ENCODE data around the gene IPO13. TPM values are rescaled to one million over a fixed set of nuclear protein-coding genes. Genes with fewer than 3 reads are reported as not detected.
A peak's percentile ranks its signal among the peaks of the same experiment; 100 is the strongest.

IPO13 gene
- total and polyA plus RNA-seq, 4 donors, result 22.6 to 73.2 (median 52.8) TPM

GRCh38 chr1:43910343-43910742 lies 36.4 kb upstream of the IPO13 start:
- Histone ChIP-seq H3K9me3 (ENCODE audit: control insufficient read depth, insufficient read depth, low read length) (no peaks in the 10 kb centered on the region), H3K36me3 (ENCODE audit: control insufficient read depth, insufficient read depth, low read length) (peaks cover 12% of the 10 kb centered on the region), H3K4me1 (ENCODE audit: control insufficient read depth, insufficient read depth, low read length) (peaks cover 4% of the 10 kb centered on the region), H3K27me3 (ENCODE audit: control insufficient read depth, insufficient read depth, low read length) (no peaks in the 10 kb centered on the region), H3K27ac (ENCODE audit: low read depth, low read length) (no peak overlapping the region), H3K4me3 (ENCODE audit: low read depth, low read length) (no peak overlapping the region)
- DNase-seq (ENCODE audit: low read depth in 4 of 6, low spot score in 6 of 6), result no peak
- 100% methylated on average over 1 of the region's 1 CpG for WGBS (ENCODE audit: insufficient coverage)

DNA sequence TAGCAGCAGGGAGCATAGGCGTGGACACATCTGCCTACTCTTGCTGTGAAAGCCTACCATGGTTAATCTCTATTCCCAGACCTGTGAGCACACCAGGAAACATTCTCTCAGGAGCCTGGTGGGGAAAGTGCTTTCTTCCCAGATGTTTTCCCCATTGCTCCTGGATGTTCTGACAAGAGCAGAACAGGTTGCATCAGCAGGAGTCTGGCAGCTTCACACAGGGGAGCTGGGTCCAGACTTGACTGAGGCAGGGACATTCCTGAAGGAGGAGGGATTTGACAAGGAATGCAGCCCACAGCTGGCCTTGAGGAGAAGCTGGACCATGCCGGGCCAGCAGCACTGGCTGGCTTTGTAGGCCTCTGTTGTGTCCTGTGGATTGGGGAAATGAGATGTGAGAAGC lies 34.1 kb upstream of the IPO13 start:
- peaks cover 4% of the 10 kb centered on the region for H3K4me1 ChIP-seq (ENCODE audit: control insufficient read depth, insufficient read depth, low read length)
- WGBS (ENCODE audit: insufficient coverage), result 29% methylated on average over 1 of the region's 2 CpGs
- H3K27me3 ChIP-seq (ENCODE audit: control insufficient read depth, insufficient read depth, low read length), result no peaks in the 10 kb centered on the region
- H3K36me3 ChIP-seq (ENCODE audit: control insufficient read depth, insufficient read depth, low read length), result peaks cover 9% of the 10 kb centered on the region
- no peak overlapping the region for H3K27ac ChIP-seq (ENCODE audit: low read depth, low read length)
- no peak overlapping the region for H3K4me3 ChIP-seq (ENCODE audit: low read depth, low read length)
- DNase-seq (ENCODE audit: low read depth in 4 of 6, low spot score in 6 of 6), result peak in 2 of 6 donors; percentile 5 to 9
- H3K9me3 ChIP-seq (ENCODE audit: control insufficient read depth, insufficient read depth, low read length), result no peaks in the 10 kb centered on the region

- WGBS (ENCODE audit: insufficient coverage), result 83% methylated on average over 1 of the region's 7 CpGs
- no peaks in the 10 kb centered on the region for H3K27me3 ChIP-seq (ENCODE audit: control insufficient read depth, insufficient read depth, low read length)
- no peaks in the 10 kb centered on the region for H3K9me3 ChIP-seq (ENCODE audit: control insufficient read depth, insufficient read depth, low read length)
- H3K27ac ChIP-seq (ENCODE audit: low read depth, low read length), result no peak overlapping the region
- no peak overlapping the region for H3K4me3 ChIP-seq (ENCODE audit: low read depth, low read length)
- H3K4me1 ChIP-seq (ENCODE audit: control insufficient read depth, insufficient read depth, low read length), result peaks cover 4% of the 10 kb centered on the region
- H3K36me3 ChIP-seq (ENCODE audit: control insufficient read depth, insufficient read depth, low read length), result peaks cover 9% of the 10 kb centered on the region
- DNase-seq (ENCODE audit: low read depth in 4 of 6, low spot score in 6 of 6), result peak in 1 of 6 donors; percentile 18
Measured at GRCh38 chr1:43913051-43913501, 33.7 kb upstream of the IPO13 start.

DNA sequence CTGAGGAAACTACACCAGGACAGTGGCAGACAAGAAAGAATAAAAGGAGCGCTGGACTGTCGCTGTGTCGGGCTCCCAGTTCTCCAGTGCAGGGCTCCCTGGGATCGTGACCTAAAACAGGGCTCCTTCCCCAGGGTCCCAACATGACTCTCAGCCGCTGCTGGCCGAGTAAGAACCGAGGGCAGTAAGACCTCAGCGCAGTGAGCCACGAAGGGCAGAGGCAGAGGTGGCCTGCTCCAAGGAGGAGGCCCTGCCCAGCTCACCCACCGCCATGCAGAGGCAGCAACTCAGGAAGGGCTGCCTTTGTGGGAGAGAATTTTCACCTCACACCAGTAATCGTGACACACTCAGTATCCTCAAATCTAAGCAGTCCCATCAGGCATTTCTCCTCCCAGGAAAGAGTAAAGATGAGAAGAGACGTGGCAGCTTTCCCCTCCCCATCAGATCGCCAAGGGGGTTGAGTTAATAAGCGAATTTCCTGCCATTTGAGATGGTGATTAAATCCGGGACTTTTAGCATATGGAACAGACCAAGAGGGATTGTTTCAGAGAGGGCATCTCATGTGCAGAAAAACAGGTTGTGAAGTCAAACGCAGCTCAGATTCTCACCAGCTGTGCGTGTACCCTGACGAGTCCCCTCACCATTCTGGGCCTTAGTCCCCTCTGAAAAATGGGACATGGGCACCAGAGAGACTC lies 32.9 kb upstream of the IPO13 start:
- peaks cover 9% of the 10 kb centered on the region for H3K36me3 ChIP-seq (ENCODE audit: control insufficient read depth, insufficient read depth, low read length)
- peak in 1 of 6 donors; percentile 11 for DNase-seq (ENCODE audit: low read depth in 4 of 6, low spot score in 6 of 6)
- H3K27ac ChIP-seq (ENCODE audit: low read depth, low read length), result no peak overlapping the region
- 68% methylated on average over 13 of the region's 18 CpGs for WGBS (ENCODE audit: insufficient coverage)
- H3K4me1 ChIP-seq (ENCODE audit: control insufficient read depth, insufficient read depth, low read length), result peaks cover 4% of the 10 kb centered on the region
- H3K4me3 ChIP-seq (ENCODE audit: low read depth, low read length), result no peak overlapping the region
- H3K9me3 ChIP-seq (ENCODE audit: control insufficient read depth, insufficient read depth, low read length), result no peaks in the 10 kb centered on the region
- no peaks in the 10 kb centered on the region for H3K27me3 ChIP-seq (ENCODE audit: control insufficient read depth, insufficient read depth, low read length)

DNA sequence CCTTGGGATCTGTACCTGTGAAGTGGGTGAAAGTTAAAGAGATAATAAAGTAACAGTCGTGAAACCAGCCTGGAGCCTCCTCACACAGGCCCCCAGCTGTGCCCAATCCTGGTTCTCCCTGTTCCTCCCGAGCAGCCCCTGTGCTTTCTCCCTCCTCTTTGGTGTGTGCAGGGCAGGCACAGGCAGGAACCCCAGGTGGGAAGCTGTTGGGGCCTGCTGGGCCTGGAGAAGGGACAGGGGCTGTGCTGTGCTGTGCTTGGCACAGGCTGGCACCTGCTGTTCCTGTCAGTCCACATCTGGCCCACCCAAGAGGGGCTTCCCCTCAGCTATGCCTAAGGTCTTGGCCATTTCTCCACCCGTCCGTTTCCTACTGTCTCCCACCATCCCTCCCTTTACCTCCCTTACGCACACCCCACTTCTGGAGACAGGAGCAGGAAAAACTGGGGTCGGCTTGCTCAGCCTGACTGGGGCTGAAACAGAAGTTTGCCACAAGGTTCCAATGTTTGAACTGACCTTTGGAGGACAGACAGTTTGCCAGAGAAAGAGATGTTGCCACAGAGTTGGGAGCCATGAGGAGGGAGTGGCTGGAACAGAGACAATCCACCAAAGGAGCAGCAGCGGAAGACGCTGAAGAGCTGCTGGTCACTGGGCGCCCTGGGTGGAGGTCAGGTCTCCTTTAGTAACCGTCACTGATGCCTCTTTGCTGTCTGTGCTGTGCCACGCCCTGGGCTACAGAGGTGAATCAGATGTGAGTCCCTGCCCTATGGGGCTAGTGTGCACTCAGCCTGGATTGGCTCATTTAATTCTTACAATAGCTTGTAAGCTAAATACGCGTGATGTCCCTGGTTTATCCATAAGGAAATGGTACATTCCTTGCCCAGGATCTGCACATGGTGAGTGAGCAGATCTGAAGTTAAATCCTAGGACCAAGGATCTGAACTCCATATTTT lies 31.9 kb upstream of the IPO13 start:
- DNase-seq (ENCODE audit: low read depth in 4 of 6, low spot score in 6 of 6), result no peak
- Histone ChIP-seq H3K4me3 (ENCODE audit: low read depth, low read length) (no peak overlapping the region), H3K27me3 (ENCODE audit: control insufficient read depth, insufficient read depth, low read length) (no peaks in the 10 kb centered on the region), H3K9me3 (ENCODE audit: control insufficient read depth, insufficient read depth, low read length) (no peaks in the 10 kb centered on the region), H3K27ac (ENCODE audit: low read depth, low read length) (no peak overlapping the region), H3K4me1 (ENCODE audit: control insufficient read depth, insufficient read depth, low read length) (peaks cover 4% of the 10 kb centered on the region), H3K36me3 (ENCODE audit: control insufficient read depth, insufficient read depth, low read length) (peaks cover 10% of the 10 kb centered on the region)
- WGBS (ENCODE audit: insufficient coverage), result 82% methylated on average over 11 of the region's 13 CpGs

DNA sequence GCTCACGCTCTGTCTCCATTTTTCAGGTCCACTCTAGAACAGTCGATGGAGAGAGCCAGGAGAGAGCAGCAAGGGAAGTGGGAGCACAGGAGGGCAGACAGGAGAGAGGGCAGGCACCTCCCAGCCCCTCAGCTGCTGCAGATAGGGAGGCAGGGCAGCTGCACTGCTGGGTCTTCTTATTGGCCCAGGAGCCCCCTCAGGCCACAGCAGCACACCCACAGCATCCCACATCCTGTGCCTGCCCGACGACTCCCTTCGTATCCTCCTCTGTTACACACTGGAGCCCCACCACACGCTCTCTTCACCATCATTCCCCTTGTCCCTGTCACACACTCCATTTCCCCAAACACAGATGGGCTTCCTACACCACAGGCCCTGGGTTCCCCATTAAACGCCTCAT lies 26.8 kb upstream of the IPO13 start:
- Histone ChIP-seq H3K27ac (ENCODE audit: low read depth, low read length) (no peak overlapping the region), H3K4me1 (ENCODE audit: control insufficient read depth, insufficient read depth, low read length) (no peaks in the 10 kb centered on the region), H3K4me3 (ENCODE audit: low read depth, low read length) (no peak overlapping the region), H3K36me3 (ENCODE audit: control insufficient read depth, insufficient read depth, low read length) (peaks cover 30% of the 10 kb centered on the region), H3K9me3 (ENCODE audit: control insufficient read depth, insufficient read depth, low read length) (no peaks in the 10 kb centered on the region), H3K27me3 (ENCODE audit: control insufficient read depth, insufficient read depth, low read length) (no peaks in the 10 kb centered on the region)
- no peak for DNase-seq (ENCODE audit: low read depth in 4 of 6, low spot score in 6 of 6)
- 92% methylated on average over 7 of the region's 7 CpGs for WGBS (ENCODE audit: insufficient coverage)

GRCh38 chr1:43921022-43921421 lies 25.7 kb upstream of the IPO13 start:
- H3K36me3 ChIP-seq (ENCODE audit: control insufficient read depth, insufficient read depth, low read length), result peaks cover 33% of the 10 kb centered on the region
- H3K9me3 ChIP-seq (ENCODE audit: control insufficient read depth, insufficient read depth, low read length), result no peaks in the 10 kb centered on the region
- 87% methylated on average over 6 of the region's 6 CpGs for WGBS (ENCODE audit: insufficient coverage)
- H3K27me3 ChIP-seq (ENCODE audit: control insufficient read depth, insufficient read depth, low read length), result no peaks in the 10 kb centered on the region
- no peak overlapping the region for H3K27ac ChIP-seq (ENCODE audit: low read depth, low read length)
- no peak overlapping the region for H3K4me3 ChIP-seq (ENCODE audit: low read depth, low read length)
- no peak for DNase-seq (ENCODE audit: low read depth in 4 of 6, low spot score in 6 of 6)
- no peaks in the 10 kb centered on the region for H3K4me1 ChIP-seq (ENCODE audit: control insufficient read depth, insufficient read depth, low read length)

- Histone ChIP-seq H3K36me3 (ENCODE audit: control insufficient read depth, insufficient read depth, low read length) (peaks cover 35% of the 10 kb centered on the region), H3K4me3 (ENCODE audit: low read depth, low read length) (no peak overlapping the region), H3K9me3 (ENCODE audit: control insufficient read depth, insufficient read depth, low read length) (no peaks in the 10 kb centered on the region), H3K27me3 (ENCODE audit: control insufficient read depth, insufficient read depth, low read length) (no peaks in the 10 kb centered on the region), H3K27ac (ENCODE audit: low read depth, low read length) (no peak overlapping the region), H3K4me1 (ENCODE audit: control insufficient read depth, insufficient read depth, low read length) (no peaks in the 10 kb centered on the region)
- no peak for DNase-seq (ENCODE audit: low read depth in 4 of 6, low spot score in 6 of 6)
- 84% methylated on average over 4 of the region's 4 CpGs for WGBS (ENCODE audit: insufficient coverage)
Measured at GRCh38 chr1:43924516-43924915, 22.2 kb upstream of the IPO13 start.

DNA sequence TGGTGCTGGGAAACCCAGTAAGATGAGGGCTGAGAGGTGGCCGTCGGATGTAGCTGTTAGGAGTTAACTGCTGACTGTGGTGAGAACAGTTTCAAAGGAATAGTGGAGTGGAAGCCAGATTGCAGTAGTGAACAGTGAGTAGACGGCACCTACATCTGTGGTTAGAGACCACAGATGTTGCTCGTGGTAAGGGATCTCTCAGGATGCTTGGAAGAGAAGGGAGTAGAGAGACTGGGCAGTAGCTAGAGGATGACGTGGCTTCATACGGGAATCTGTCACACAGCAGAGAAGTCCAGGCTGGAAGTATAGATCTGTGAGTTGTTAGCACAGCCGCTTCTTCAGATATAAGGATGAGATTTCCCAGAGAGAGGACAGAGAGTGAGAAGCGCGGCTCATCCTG lies 20.9 kb upstream of the IPO13 start:
- H3K27ac ChIP-seq (ENCODE audit: low read depth, low read length), result no peak overlapping the region
- no peak overlapping the region for H3K4me3 ChIP-seq (ENCODE audit: low read depth, low read length)
- no peaks in the 10 kb centered on the region for H3K4me1 ChIP-seq (ENCODE audit: control insufficient read depth, insufficient read depth, low read length)
- peaks cover 35% of the 10 kb centered on the region for H3K36me3 ChIP-seq (ENCODE audit: control insufficient read depth, insufficient read depth, low read length)
- no peak for DNase-seq (ENCODE audit: low read depth in 4 of 6, low spot score in 6 of 6)
- no peaks in the 10 kb centered on the region for H3K9me3 ChIP-seq (ENCODE audit: control insufficient read depth, insufficient read depth, low read length)
- 98% methylated on average over 9 of the region's 9 CpGs for WGBS (ENCODE audit: insufficient coverage)
- no peaks in the 10 kb centered on the region for H3K27me3 ChIP-seq (ENCODE audit: control insufficient read depth, insufficient read depth, low read length)

Data from spinal cord (tissue), 10 donors.